Spleen (tissue), 11 donors: ENCODE measurements around the gene SLC7A5. TPM values are rescaled to one million over a fixed set of nuclear protein-coding genes. Genes with fewer than 3 reads are reported as not detected.

Experiments used
- DNase-seq: peaks from one replicate; pipeline ENCODE4 v3.0.0-alpha.2; 2020
- H3K27ac ChIP-seq, 8 donors: fragments of 200-600 bp; sonication (generic) in 7 of 8; 1 replicate in 4 of 8; 2 replicates in 4 of 8; pipeline versions ENCODE4 v1.5.0 to v1.8.0; 2016 to 2021; ENCODE audit warnings: inconsistent platforms in 4 of 8, mild to moderate bottlenecking in 4 of 8, moderate library complexity in 1 of 8
- H3K27me3 ChIP-seq, 7 donors: fragments of 200-600 bp; sonication (generic) in 6 of 7; replicated peaks in 1 of 7; 1 replicate in 4 of 7; 2 replicates in 3 of 7; pipeline versions ENCODE4 v1.5.0 to v1.8.0; 2016 to 2021; ENCODE audit warnings: inconsistent platforms in 3 of 7, mild to moderate bottlenecking in 1 of 7
- H3K36me3 ChIP-seq, 6 donors: fragments of 200-600 bp; sonication (generic) in 5 of 6; 1 replicate in 4 of 6; 2 replicates in 2 of 6; pipeline versions ENCODE4 v1.5.0 to v1.8.0; 2016 to 2021; ENCODE audit warnings: inconsistent platforms in 2 of 6
- H3K4me1 ChIP-seq, 6 donors: fragments of 200-600 bp; sonication (generic) in 5 of 6; 1 replicate in 3 of 6; 2 replicates in 3 of 6; pipeline versions ENCODE4 v1.5.0 to v1.8.0; 2016 to 2021; ENCODE audit warnings: inconsistent platforms in 3 of 6
- H3K4me3 ChIP-seq, 8 donors: fragments of 200-600 bp; sonication (generic) in 7 of 8; 1 replicate in 4 of 8; 2 replicates in 4 of 8; pipeline versions ENCODE4 v1.5.0 to v1.8.0; 2016 to 2021; ENCODE audit warnings: inconsistent platforms in 4 of 8, mild to moderate bottlenecking in 4 of 8, moderate library complexity in 2 of 8
- H3K9me3 ChIP-seq, 8 donors: fragments of 200-600 bp; sonication (generic) in 7 of 8; 1 replicate in 4 of 8; 2 replicates in 4 of 8; pipeline versions ENCODE4 v1.5.0 to v1.8.0; 2016 to 2021; ENCODE audit warnings: inconsistent platforms in 4 of 8
- CTCF ChIP-seq, 11 experiments: fragments of 200-600 bp in 7 of 11; fragments of 450-650 bp in 4 of 11; sonication (generic) in 4 of 11; IDR thresholded peaks in 8 of 11; conservative IDR thresholded peaks in 3 of 11; 1 replicate in 7 of 11; 2 replicates in 4 of 11; pipeline versions ENCODE4 v1.4.0 to v1.8.0; 2016 to 2021; ENCODE audit warnings: antibody characterized with exemption in 11 of 11, inconsistent platforms in 4 of 11, mild to moderate bottlenecking in 1 of 11
- POLR2A ChIP-seq, 3 donors: fragments of 450-650 bp; IDR thresholded peaks; one replicate each; pipeline ENCODE4 v1.5.1; 2017; ENCODE audit warnings: antibody characterized with exemption in 3 of 3, mild to moderate bottlenecking in 1 of 3
- POLR2AphosphoS5 ChIP-seq, 3 donors: sonication (generic); formaldehyde crosslinking; IDR thresholded peaks; one replicate each; pipeline ENCODE4 v1.5.1; 2017; ENCODE audit warnings: antibody characterized with exemption in 3 of 3
- WGBS, 5 donors: extraction: QIAGEN DNeasy Blood & Tissue Kit in 3 of 5; methylation state at CpG; one replicate each; pipeline versions ENCODE4 v1.1.5 to v1.1.7; 2013 to 2018; 5-methylcytosine and 5-hydroxymethylcytosine counted together
- intact Hi-C: fragments of 100-400 bp; cut with DNase I; formaldehyde crosslinking; loops from one replicate; pipeline ENCODE4 v1.15.0; 2023; ENCODE audit warnings: low total_unique reads
- polyA plus RNA-seq, 3 donors: library from polyadenylated mRNA; stranded (reverse); fragments of 200-250 nt; gene quantifications; one replicate each; pipeline ENCODE4 v1.2.1, GENCODE V29; 2013
- total RNA-seq, 7 donors: library from RNA; depleted of rRNA in 3 of 7; stranded (reverse); fragments of >200 nt in 3 of 7; fragmentation: NEBNext Ultra II Directional in 4 of 7; extraction: Animal tissue kit (Norgen Biotek cat#: 25700) in 4 of 7; gene quantifications; one replicate each; pipeline versions ENCODE4 v1.1.0 to v1.2.1, GENCODE V29; 2016 to 2021
- donor health status: healthy with polysubstance abuse.
- donor health status: DM: no; HTN: no; CAD: no; lungs with moderate emphysema.
- donor health status: DM: no; HTN: no; CAD: no.
- donor health status: Bipolar disorder and iron deficiency.
- donor health status: healthy.
- donor health status: DM: no; HTN: no; CAD: no.
- donor health status: DM: yes; HTN: yes; CAD: no.

The SLC7A5 gene
- total and polyA plus RNA-seq, 10 donors: 2.5 to 30.6 (median 17.0) TPM

GRCh38 chr16:87840271-87840978, 28.9 kb downstream of the SLC7A5 start:
- intact Hi-C loops: loop anchor here (10.0 kb wide), 1 partner anchor 66 kb away; no protein-coding TSS in a partner anchor
- TF ChIP-seq CTCF (IDR thresholded peaks at IDR 0.05 in 8 of 11, conservative IDR thresholded peaks at IDR 0.05 in 3 of 11) (no peak), POLR2AphosphoS5 (IDR thresholded peaks at IDR 0.05) (no peak), POLR2A (IDR thresholded peaks at IDR 0.05) (no peak)
- peaks cover 0 to 33% (median 7%) of the 10 kb centered on the region in 6 donors for H3K4me1 ChIP-seq
- H3K27me3 ChIP-seq: no peaks in the 10 kb centered on the region
- H3K9me3 ChIP-seq: no peaks in the 10 kb centered on the region
- 83 to 89% (median 86%) methylated on average over 26 to 29 of the region's 29 CpGs for WGBS, 5 donors
- no peak for DNase-seq
- H3K27ac ChIP-seq: no peak overlapping the region
- no peak overlapping the region for H3K4me3 ChIP-seq
- H3K36me3 ChIP-seq: peaks cover 0 to 79% (median 28%) of the 10 kb centered on the region in 6 donors

GRCh38 chr16:87839542-87840270, 29.6 kb downstream of the SLC7A5 start:
- H3K36me3 ChIP-seq: peaks cover 0 to 86% (median 33%) of the 10 kb centered on the region in 6 donors
- no peaks in the 10 kb centered on the region for H3K27me3 ChIP-seq
- intact Hi-C loops: loop anchor here (10.0 kb wide), 1 partner anchor 65 kb away; no protein-coding TSS in a partner anchor
- no peak for DNase-seq
- WGBS, 5 donors: 75 to 92% (median 90%) methylated on average over 14 to 34 of the region's 34 CpGs
- peaks cover 0 to 33% (median 7%) of the 10 kb centered on the region in 6 donors for H3K4me1 ChIP-seq
- H3K27ac ChIP-seq: no peak overlapping the region
- no peak overlapping the region for H3K4me3 ChIP-seq
- TF ChIP-seq CTCF (IDR thresholded peaks at IDR 0.05 in 8 of 11, conservative IDR thresholded peaks at IDR 0.05 in 3 of 11) (no peak), POLR2AphosphoS5 (IDR thresholded peaks at IDR 0.05) (peak in 1 of 3 donors; percentile 31)
- H3K9me3 ChIP-seq: no peaks in the 10 kb centered on the region

- TF ChIP-seq CTCF (IDR thresholded peaks at IDR 0.05 in 8 of 11, conservative IDR thresholded peaks at IDR 0.05 in 3 of 11): no peak
- TF ChIP-seq POLR2A (IDR thresholded peaks at IDR 0.05): no peak
- Histone ChIP-seq H3K27me3 (no peaks in the 10 kb centered on the region), H3K9me3 (no peaks in the 10 kb centered on the region), H3K27ac (no peak overlapping the region), H3K4me3 (no peak overlapping the region), H3K4me1 (peaks cover 0 to 33% (median 7%) of the 10 kb centered on the region in 6 donors), H3K36me3 (peaks cover 0 to 89% (median 35%) of the 10 kb centered on the region in 6 donors)
- intact Hi-C loops: no loop called here
- 76 to 94% (median 85%) methylated on average over 8 to 27 of the region's 27 CpGs for WGBS, 5 donors
- no peak for DNase-seq
These were observed 30.4 kb downstream of the SLC7A5 start for GRCh38 chr16:87838643-87839541.
